ENCODE results near the gene KMT5B.

- peak; percentile 82 to 95 (median 90) for TF ChIP-seq CTCF (IDR thresholded peaks at IDR 0.05)
- TF ChIP-seq POLR2A (IDR thresholded peaks at IDR 0.05): no peak
These were observed 44.6 kb upstream of the KMT5B start for GRCh38 chr11:68257477-68258362.

Measured in thyroid gland (tissue), 4 donors.